Peyer's patch (tissue), 4 donors: ENCODE data around the gene COMMD6. TPM values are rescaled to one million over a fixed set of nuclear protein-coding genes. Genes with fewer than 3 reads are reported as not detected.
A peak's percentile ranks its signal among the peaks of the same experiment; 100 is the strongest.

Source experiments
- DNase-seq, 3 donors: peaks; one replicate each; pipeline ENCODE4 v3.0.0-alpha.2; 2017 to 2019
- H3K27ac ChIP-seq, 4 donors: fragments of 200-600 bp; sonication (generic); one replicate each; pipeline ENCODE4 v1.5.1; 2016 to 2019
- H3K27me3 ChIP-seq, 2 donors: fragments of 200-600 bp; sonication (generic); one replicate each; pipeline ENCODE4 v1.5.1; 2019
- H3K36me3 ChIP-seq, 3 donors: fragments of 200-600 bp; sonication (generic); one replicate each; pipeline ENCODE4 v1.5.1; 2016 to 2019
- H3K4me1 ChIP-seq, 4 donors: fragments of 200-600 bp; sonication (generic); one replicate each; pipeline ENCODE4 v1.5.1; 2016 to 2019
- H3K4me3 ChIP-seq, 4 donors: fragments of 200-600 bp; sonication (generic); 1 replicate in 3 of 4; 2 replicates in 1 of 4; pipeline ENCODE4 v1.5.1; 2016 to 2019; ENCODE audit warnings: mild to moderate bottlenecking in 1 of 4
- H3K9me3 ChIP-seq, 4 donors: fragments of 200-600 bp; sonication (generic); one replicate each; pipeline ENCODE4 v1.5.1; 2016 to 2019; ENCODE audit warnings: mild to moderate bottlenecking in 1 of 4
- POLR2A ChIP-seq, 2 donors: fragments of 450-650 bp; IDR thresholded peaks; one replicate each; pipeline ENCODE4 v1.5.1; 2017; ENCODE audit warnings: antibody characterized with exemption in 2 of 2, mild to moderate bottlenecking in 2 of 2, moderate library complexity in 2 of 2
- total RNA-seq, 4 donors: library from RNA; depleted of rRNA; stranded (reverse); fragments of >200 nt; gene quantifications; one replicate each; pipeline ENCODE4 v1.1.0, GENCODE V29; 2016
- TF ChIP-seq, protein P1 (sequence below), 6 experiments: fragments of 450-650 bp in 4 of 6; fragments of 200-600 bp in 2 of 6; sonication (generic) in 1 of 6; IDR thresholded peaks; one replicate each; pipeline ENCODE4 v1.5.1; 2017 to 2019; ENCODE audit warnings: antibody characterized with exemption in 6 of 6, mild to moderate bottlenecking in 3 of 6, moderate library complexity in 1 of 6

COMMD6 gene
- total RNA-seq, 4 donors from 2014 or later = 32.7 to 56.6 (median 46.0) TPM

DNA sequence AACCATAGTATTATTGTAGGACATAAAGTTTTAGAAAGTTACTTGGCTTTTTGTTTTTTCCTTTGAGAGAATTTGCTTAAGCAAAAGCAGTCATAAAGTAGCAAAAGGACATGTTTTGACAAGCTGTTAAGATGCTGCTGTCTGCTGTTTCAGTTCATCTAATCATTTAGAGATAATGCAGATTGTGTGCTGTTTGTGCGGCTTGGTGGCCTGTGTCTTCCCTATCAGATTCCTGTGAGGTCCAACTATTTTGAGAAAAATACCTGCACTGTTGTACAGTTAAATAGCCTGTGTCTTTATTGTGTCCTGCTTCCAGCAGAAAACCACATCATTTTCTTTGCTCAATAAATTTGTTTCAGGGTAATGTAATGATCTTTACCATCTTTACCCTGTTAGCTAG lies 31.9 kb upstream of the COMMD6 start:
- Histone ChIP-seq H3K27me3 (no peaks in the 10 kb centered on the region), H3K4me1 (no peaks in the 10 kb centered on the region), H3K4me3 (no peak overlapping the region), H3K9me3 (no peaks in the 10 kb centered on the region), H3K36me3 (peaks cover 0 to 51% (median 0%) of the 10 kb centered on the region in 3 donors), H3K27ac (no peak overlapping the region)
- DNase-seq = no peak
- TF ChIP-seq POLR2A (IDR thresholded peaks at IDR 0.05) = no peak
- TF ChIP-seq, protein P1, sequence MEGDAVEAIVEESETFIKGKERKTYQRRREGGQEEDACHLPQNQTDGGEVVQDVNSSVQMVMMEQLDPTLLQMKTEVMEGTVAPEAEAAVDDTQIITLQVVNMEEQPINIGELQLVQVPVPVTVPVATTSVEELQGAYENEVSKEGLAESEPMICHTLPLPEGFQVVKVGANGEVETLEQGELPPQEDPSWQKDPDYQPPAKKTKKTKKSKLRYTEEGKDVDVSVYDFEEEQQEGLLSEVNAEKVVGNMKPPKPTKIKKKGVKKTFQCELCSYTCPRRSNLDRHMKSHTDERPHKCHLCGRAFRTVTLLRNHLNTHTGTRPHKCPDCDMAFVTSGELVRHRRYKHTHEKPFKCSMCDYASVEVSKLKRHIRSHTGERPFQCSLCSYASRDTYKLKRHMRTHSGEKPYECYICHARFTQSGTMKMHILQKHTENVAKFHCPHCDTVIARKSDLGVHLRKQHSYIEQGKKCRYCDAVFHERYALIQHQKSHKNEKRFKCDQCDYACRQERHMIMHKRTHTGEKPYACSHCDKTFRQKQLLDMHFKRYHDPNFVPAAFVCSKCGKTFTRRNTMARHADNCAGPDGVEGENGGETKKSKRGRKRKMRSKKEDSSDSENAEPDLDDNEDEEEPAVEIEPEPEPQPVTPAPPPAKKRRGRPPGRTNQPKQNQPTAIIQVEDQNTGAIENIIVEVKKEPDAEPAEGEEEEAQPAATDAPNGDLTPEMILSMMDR (IDR thresholded peaks at IDR 0.05) = no peak

DNA sequence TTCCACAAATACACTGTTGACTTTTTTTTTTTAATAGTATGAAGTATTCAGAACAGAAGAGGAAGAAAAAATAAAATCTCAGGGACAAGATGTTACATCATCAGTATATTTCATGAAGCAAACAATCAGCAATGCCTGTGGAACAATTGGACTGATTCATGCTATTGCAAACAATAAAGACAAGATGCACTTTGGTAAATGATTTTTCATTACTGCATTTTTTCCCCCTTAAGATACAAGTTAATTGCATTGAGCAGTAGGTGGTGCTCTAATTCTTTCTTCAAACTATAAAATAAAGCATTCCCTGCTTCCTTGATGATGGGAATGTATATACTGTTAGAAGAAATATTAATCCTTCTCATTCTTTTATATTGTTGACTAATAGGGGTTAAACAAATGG lies 29.0 kb upstream of the COMMD6 start:
- Histone ChIP-seq H3K27ac (no peak overlapping the region), H3K4me3 (no peak overlapping the region), H3K4me1 (no peaks in the 10 kb centered on the region)

DNA sequence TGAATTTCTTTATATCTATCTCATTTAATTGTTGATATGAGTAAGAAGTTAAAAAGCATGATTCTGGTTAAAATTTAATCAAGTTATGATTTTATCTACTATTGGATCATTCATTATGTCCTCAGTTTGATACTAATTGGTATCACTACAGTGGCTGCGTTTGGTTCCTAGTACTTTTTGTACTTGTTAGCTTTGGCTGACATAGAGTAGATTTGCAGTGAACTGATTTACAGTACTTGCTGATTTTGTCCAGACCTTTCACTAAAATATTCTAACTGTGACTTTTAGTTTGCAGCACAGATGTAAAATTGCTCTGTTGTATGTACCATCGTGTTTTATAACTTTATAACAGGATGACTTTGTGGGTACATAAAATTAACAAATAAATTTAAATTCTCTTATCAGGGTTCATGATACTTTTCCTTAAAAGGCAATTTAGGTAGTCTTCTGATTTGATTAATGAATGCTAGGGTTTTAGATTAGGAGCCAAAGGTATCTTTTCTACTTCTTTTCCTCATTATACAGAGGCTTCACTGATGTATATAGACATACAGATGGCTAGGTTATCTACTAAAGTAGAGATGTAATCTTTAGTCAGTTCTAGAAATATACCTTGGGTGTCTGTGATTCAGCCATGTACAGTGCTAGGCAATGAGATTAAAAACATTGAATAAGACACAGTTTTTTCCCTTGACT lies 20.7 kb upstream of the COMMD6 start:
- Histone ChIP-seq H3K27ac (no peak overlapping the region), H3K9me3 (no peaks in the 10 kb centered on the region), H3K27me3 (no peaks in the 10 kb centered on the region), H3K4me3 (no peak overlapping the region), H3K4me1 (peaks cover 0 to 8% (median 0%) of the 10 kb centered on the region in 4 donors), H3K36me3 (peaks cover 0 to 22% (median 0%) of the 10 kb centered on the region in 3 donors)
- TF ChIP-seq POLR2A (IDR thresholded peaks at IDR 0.05) = no peak
- TF ChIP-seq, protein P1 (IDR thresholded peaks at IDR 0.05) = no peak
- no peak for DNase-seq

More for the DNA sequence above, 29.0 kb upstream of the COMMD6 start:
- H3K36me3 ChIP-seq = peaks cover 0 to 37% (median 0%) of the 10 kb centered on the region in 3 donors
- no peaks in the 10 kb centered on the region for H3K9me3 ChIP-seq
- no peak for TF ChIP-seq POLR2A (IDR thresholded peaks at IDR 0.05)
- TF ChIP-seq, protein P1 (IDR thresholded peaks at IDR 0.05) = peak in 3 of 6 experiments; percentile 6 to 26 (median 12)
- DNase-seq = no peak
- no peaks in the 10 kb centered on the region for H3K27me3 ChIP-seq

- Histone ChIP-seq H3K9me3 (no peaks in the 10 kb centered on the region), H3K27me3 (no peaks in the 10 kb centered on the region), H3K4me3 (no peak overlapping the region)
Observed at GRCh38 chr13:75556961-75557360, 19.3 kb upstream of the COMMD6 start.

GRCh38 chr13:75555836-75556235 lies 18.2 kb upstream of the COMMD6 start:
- peaks cover 0 to 17% (median 0%) of the 10 kb centered on the region in 3 donors for H3K36me3 ChIP-seq
- no peaks in the 10 kb centered on the region for H3K9me3 ChIP-seq
- no peak overlapping the region for H3K4me3 ChIP-seq
- no peaks in the 10 kb centered on the region for H3K27me3 ChIP-seq
- no peak overlapping the region for H3K27ac ChIP-seq
- H3K4me1 ChIP-seq = peaks cover 0 to 11% (median 0%) of the 10 kb centered on the region in 4 donors
- TF ChIP-seq, protein P1 (IDR thresholded peaks at IDR 0.05) = no peak
- TF ChIP-seq POLR2A (IDR thresholded peaks at IDR 0.05) = no peak
- no peak for DNase-seq

More at GRCh38 chr13:75556961-75557360, 19.3 kb upstream of the COMMD6 start:
- Histone ChIP-seq H3K36me3 (peaks cover 0 to 22% (median 0%) of the 10 kb centered on the region in 3 donors), H3K4me1 (peaks cover 0 to 8% (median 0%) of the 10 kb centered on the region in 4 donors), H3K27ac (no peak overlapping the region)
- TF ChIP-seq POLR2A (IDR thresholded peaks at IDR 0.05) = no peak
- TF ChIP-seq, protein P1 (IDR thresholded peaks at IDR 0.05) = no peak
- no peak for DNase-seq
